Measurements from ENCODE around the gene EXOC3L1. TPM values are rescaled to one million over a fixed set of nuclear protein-coding genes. Genes with fewer than 3 reads are reported as not detected.

The EXOC3L1 gene
- total and polyA plus RNA-seq, 11 donors = 1.9 to 9.1 (median 3.2) TPM

DNA sequence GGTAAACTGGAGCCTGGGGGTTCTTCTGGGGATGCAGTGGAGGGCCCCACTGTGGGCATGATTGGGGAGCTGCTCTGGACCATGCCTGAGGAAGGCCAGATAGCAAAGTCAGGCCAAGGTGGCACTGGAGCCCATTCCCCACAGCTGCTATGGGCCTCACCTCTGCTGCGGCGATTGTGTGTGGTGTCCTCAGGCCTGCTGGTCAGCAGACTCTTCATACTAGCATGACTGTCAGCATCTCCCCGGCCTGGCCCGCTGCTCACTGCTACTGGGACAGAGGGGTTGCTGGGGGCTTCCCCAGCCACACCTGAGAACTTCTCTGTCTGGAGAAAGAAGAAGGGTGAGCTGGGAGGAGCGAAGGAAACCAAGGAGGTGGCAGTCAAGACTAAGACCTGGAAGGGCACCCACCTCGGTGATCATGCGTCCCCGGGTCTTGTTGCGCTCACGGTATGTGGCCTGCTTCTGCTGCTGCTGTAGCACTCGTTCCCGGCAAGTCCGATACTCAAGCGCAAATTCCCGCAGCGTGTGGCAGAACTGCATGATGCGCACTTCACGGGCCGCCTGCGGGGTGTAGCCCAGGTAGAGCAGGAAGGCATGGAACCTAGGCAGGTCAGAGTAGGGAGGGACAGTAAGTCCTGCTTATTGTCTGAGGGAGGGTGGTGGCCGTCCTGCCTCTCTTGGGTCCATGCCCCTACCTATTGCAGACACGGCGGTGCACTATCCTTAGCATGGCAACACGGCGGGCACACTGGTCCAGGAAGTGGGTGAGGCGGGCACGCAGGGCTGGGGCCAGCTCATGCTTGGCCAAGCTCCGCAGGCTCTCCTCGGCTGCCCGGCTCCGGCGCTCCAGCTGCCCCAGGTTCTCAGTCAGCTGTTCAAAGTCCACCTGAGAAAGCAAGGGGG, 40.2 kb upstream of the EXOC3L1 start:
- no peak overlapping the region for H3K27ac ChIP-seq
- intact Hi-C loops (cut with DNase I) = loop anchor here in 5 of 10 donors (5.0 to 10.0 kb wide), 2 partner anchors 38 to 795 kb away; partner anchors contain the start of genes E2F4 (in 4 of the 5), EXOC3L1 (in 4 of the 5), DDX28 (in 1 of the 5) and DUS2 (in 1 of the 5)
- ATAC-seq (no peak), DNase-seq (peak in 3 of 5 donors; percentile 24 to 50 (median 27))
- no peak overlapping the region for H3K4me3 ChIP-seq
- 90 to 94% (median 92%) methylated on average over 22 to 32 of the region's 32 CpGs for WGBS, 4 donors
- H3K4me1 ChIP-seq = peaks cover 2 to 22% (median 16%) of the 10 kb centered on the region in 12 donors
- TF ChIP-seq POLR2A (IDR thresholded peaks at IDR 0.05) (no peak), CTCF (IDR thresholded peaks at IDR 0.05) (no peak)
- H3K36me3 ChIP-seq = peaks cover 0 to 73% (median 69%) of the 10 kb centered on the region in 9 donors
- no peaks in the 10 kb centered on the region for H3K9me3 ChIP-seq
- H3K27me3 ChIP-seq = no peaks in the 10 kb centered on the region

- peak in 2 of 5 donors; percentile 13 to 25 for DNase-seq
- 82 to 89% (median 84%) methylated on average over 4 to 9 of the region's 9 CpGs for WGBS, 4 donors
- ATAC-seq = no peak
These were observed 39.0 kb upstream of the EXOC3L1 start for GRCh38 chr16:67228905-67229304.

GRCh38 chr16:67228034-67228785, 38.3 kb upstream of the EXOC3L1 start:
- peak overlapping the region in 9 of 12 donors; percentile 68 to 97 (median 86) for H3K4me3 ChIP-seq

More at GRCh38 chr16:67228905-67229304, 39.0 kb upstream of the EXOC3L1 start:
- H3K27me3 ChIP-seq = no peaks in the 10 kb centered on the region
- H3K4me1 ChIP-seq = peaks cover 2 to 32% (median 17%) of the 10 kb centered on the region in 12 donors
- H3K4me3 ChIP-seq = no peak overlapping the region
- no peak for TF ChIP-seq CTCF (IDR thresholded peaks at IDR 0.05)
- TF ChIP-seq POLR2A (IDR thresholded peaks at IDR 0.05) = no peak
- peaks cover 0 to 60% (median 58%) of the 10 kb centered on the region in 9 donors for H3K36me3 ChIP-seq
- intact Hi-C loops (cut with DNase I) = loop anchor here in 4 of 10 donors (5.0 kb wide), 1 partner anchor 37 kb away; the partner anchor contains the start of genes E2F4 (in 4 of the 4) and EXOC3L1 (in 4 of the 4)
- H3K27ac ChIP-seq = no peak overlapping the region
- no peaks in the 10 kb centered on the region for H3K9me3 ChIP-seq

More at GRCh38 chr16:67228034-67228785, 38.3 kb upstream of the EXOC3L1 start:
- no peaks in the 10 kb centered on the region for H3K27me3 ChIP-seq
- WGBS, 4 donors = 79 to 87% (median 86%) methylated on average over 7 to 9 of the region's 9 CpGs
- intact Hi-C loops (cut with DNase I) = loop anchor here in 4 of 10 donors (5.0 kb wide), 1 partner anchor 36 kb away; the partner anchor contains the start of genes E2F4 (in 4 of the 4) and EXOC3L1 (in 4 of the 4)
- H3K4me1 ChIP-seq = peaks cover 2 to 32% (median 17%) of the 10 kb centered on the region in 12 donors
- TF ChIP-seq POLR2A (IDR thresholded peaks at IDR 0.05) (no peak), CTCF (IDR thresholded peaks at IDR 0.05) (no peak)
- H3K9me3 ChIP-seq = no peaks in the 10 kb centered on the region
- H3K27ac ChIP-seq = no peak overlapping the region
- peaks cover 0 to 55% (median 51%) of the 10 kb centered on the region in 9 donors for H3K36me3 ChIP-seq
- ATAC-seq (no peak), DNase-seq (peak in 3 of 5 donors; percentile 20 to 53 (median 26))
